ENCODE results near the gene DACH1. TPM values are rescaled to one million over a fixed set of nuclear protein-coding genes. Genes with fewer than 3 reads are reported as not detected.

Gene DACH1
- total and polyA plus RNA-seq, 12 donors = 1.2 to 5.2 (median 2.6) TPM

GRCh38 chr13:71830323-71830722 is 36.7 kb downstream of the DACH1 start:
- 68 to 71% methylated on average over 5 of the region's 5 CpGs for WGBS, 2 donors
- intact Hi-C loops (cut with DNase I) = loop anchor here in 1 of 10 donors (5.0 kb wide), 1 partner anchor 33 kb away; no protein-coding TSS in a partner anchor
- Histone ChIP-seq H3K36me3 (no peaks in the 10 kb centered on the region), H3K9me3 (peaks cover 0 to 5% (median 0%) of the 10 kb centered on the region in 11 donors), H3K4me1 (peaks cover 0 to 5% (median 0%) of the 10 kb centered on the region in 9 donors), H3K27ac (no peak overlapping the region), H3K4me3 (no peak overlapping the region), H3K27me3 (no peaks in the 10 kb centered on the region)
- DNase-seq (no peak), ATAC-seq (no peak)
- TF ChIP-seq CTCF (IDR thresholded peaks at IDR 0.05) = no peak

GRCh38 chr13:71829547-71829946 is 37.5 kb downstream of the DACH1 start:
- 85 to 91% methylated on average over 1 of the region's 1 CpG for WGBS, 2 donors
- intact Hi-C loops (cut with DNase I) = no loop called here
- H3K4me3 ChIP-seq = no peak overlapping the region
- H3K9me3 ChIP-seq = peaks cover 0 to 7% (median 0%) of the 10 kb centered on the region in 11 donors
- no peaks in the 10 kb centered on the region for H3K4me1 ChIP-seq
- ATAC-seq (no peak), DNase-seq (no peak)
- H3K27me3 ChIP-seq = no peaks in the 10 kb centered on the region
- TF ChIP-seq CTCF (IDR thresholded peaks at IDR 0.05) = no peak
- H3K36me3 ChIP-seq = no peaks in the 10 kb centered on the region
- H3K27ac ChIP-seq = no peak overlapping the region

GRCh38 chr13:71828564-71828963 is 38.4 kb downstream of the DACH1 start:
- no peak overlapping the region for H3K4me3 ChIP-seq
- H3K27ac ChIP-seq = peak overlapping the region in 1 of 10 donors; percentile 5
- H3K27me3 ChIP-seq = no peaks in the 10 kb centered on the region
- H3K4me1 ChIP-seq = no peaks in the 10 kb centered on the region
- ATAC-seq (no peak), DNase-seq (no peak)
- no peak for TF ChIP-seq CTCF (IDR thresholded peaks at IDR 0.05)
- WGBS, 2 donors = 92 to 96% methylated on average over 2 of the region's 2 CpGs
- peaks cover 0 to 7% (median 0%) of the 10 kb centered on the region in 11 donors for H3K9me3 ChIP-seq
- no peaks in the 10 kb centered on the region for H3K36me3 ChIP-seq
- intact Hi-C loops (cut with DNase I) = no loop called here

- DNase-seq (no peak), ATAC-seq (no peak)
- no peaks in the 10 kb centered on the region for H3K27me3 ChIP-seq
- no peak overlapping the region for H3K4me3 ChIP-seq
- intact Hi-C loops (cut with DNase I) = no loop called here
- WGBS, 2 donors = 54 to 63% methylated on average over 6 of the region's 6 CpGs
- peaks cover 0 to 7% (median 0%) of the 10 kb centered on the region in 11 donors for H3K9me3 ChIP-seq
- no peak for TF ChIP-seq CTCF (IDR thresholded peaks at IDR 0.05)
- no peaks in the 10 kb centered on the region for H3K4me1 ChIP-seq
- H3K27ac ChIP-seq = peak overlapping the region in 1 of 10 donors; percentile 5
- H3K36me3 ChIP-seq = no peaks in the 10 kb centered on the region
Measured at GRCh38 chr13:71828117-71828516, 38.9 kb downstream of the DACH1 start.

Measured in heart right ventricle (tissue), 16 donors.